GM19372 (cell line): ENCODE results near the gene NALCN.

Experiments
- ATAC-seq: cut with Tn5 transposase; IDR thresholded peaks from one replicate; pipeline ENCODE4 v1.9.1; 2021; ENCODE audit warnings: mild to moderate bottlenecking, low read depth, moderate library complexity; ENCODE audit not compliant: unreplicated experiment

NALCN gene

DNA sequence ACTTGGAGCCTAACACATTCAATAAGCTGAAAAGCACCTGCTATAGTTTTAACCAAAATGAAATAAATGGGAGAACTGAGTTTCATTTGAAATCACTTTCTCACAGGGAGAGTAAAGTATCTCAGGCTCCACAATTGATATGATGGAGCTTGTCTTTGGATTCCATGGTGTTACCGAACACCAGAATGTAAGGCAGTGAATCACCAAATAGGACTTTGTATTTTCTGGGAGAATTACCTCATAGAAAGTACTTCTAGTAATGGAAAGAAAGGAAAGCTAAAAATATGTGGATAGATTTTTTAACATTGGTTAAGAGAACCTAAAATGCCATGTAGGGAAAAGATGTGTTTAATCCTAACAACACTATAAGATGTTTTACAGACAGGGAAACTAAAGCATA lies 123.6 kb downstream of the NALCN start:
- no peak for ATAC-seq

- no peak for ATAC-seq
Measured at GRCh38 chr13:101291646-101292515, 124.4 kb downstream of the NALCN start.

- no peak for ATAC-seq
Measured at GRCh38 chr13:101291206-101291605, 125.1 kb downstream of the NALCN start.

DNA sequence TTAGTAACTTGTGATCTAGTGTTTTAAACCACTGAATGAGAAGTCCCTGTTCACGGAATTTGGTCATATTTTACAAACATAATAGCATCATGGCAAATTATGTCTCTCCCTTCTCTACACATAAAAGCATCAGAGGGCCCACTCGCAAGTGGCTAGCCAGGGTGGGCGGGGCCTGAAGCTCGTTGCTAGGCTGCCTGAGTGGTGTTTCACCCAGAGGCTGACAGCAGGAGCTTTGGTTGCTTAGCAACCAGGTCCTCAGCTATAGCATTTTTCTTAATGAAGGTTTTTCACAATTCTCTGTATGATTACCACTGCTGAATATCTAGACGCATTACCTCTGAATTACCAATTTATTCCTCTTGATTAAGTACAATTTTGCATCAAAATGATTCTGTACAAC lies 126.5 kb downstream of the NALCN start:
- ATAC-seq = no peak

GRCh38 chr13:101283782-101284181 lies 132.5 kb downstream of the NALCN start:
- ATAC-seq = no peak

- no peak for ATAC-seq
Measured at GRCh38 chr13:101272886-101273285, 143.4 kb downstream of the NALCN start.

DNA sequence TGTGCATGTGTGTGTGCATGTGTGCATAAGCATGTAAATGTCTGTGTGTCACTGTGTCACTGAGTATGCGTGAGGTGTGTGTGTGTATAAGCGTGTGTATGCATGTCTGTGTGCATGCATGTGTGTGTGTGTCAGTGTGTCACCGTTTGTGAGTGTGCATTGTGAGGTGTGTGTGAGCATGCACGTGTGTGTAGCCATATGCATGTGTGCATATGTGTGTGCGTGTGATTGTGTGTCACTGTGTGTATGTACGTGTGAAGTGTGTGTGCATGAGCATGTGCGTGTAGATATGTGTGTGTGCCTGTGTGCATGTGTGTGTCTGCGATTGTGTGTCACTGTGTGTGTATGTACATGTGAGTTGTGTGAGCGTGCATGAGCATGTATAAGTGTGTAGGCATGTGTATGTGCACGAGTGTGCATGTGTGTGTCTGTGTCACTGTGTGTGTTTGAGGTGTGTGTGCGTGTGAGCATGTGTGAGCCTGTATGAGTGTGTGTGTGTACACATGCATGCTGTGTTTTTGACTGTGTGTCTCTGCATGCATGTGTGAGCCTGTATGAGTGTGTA lies 144.5 kb downstream of the NALCN start:
- no peak for ATAC-seq

DNA sequence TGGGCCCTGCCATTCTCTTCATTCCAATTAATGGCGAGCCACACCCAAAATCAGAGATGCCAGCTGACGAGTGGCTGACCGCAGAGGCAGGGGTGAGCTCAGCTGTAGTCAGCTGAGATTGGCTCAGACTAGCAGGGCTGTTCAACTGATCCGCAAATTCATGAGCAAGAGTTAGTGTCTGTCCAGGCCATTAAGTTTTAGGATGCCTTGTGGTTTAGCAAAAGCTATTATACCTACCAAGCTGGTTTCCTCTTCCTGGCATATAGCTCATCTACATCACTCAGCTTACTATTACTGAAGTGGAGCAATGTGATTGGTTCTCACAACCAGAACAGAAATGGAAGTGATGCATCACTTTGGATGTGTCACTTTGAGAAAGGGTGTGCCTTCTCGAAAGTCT lies 148.7 kb downstream of the NALCN start:
- no peak for ATAC-seq

DNA sequence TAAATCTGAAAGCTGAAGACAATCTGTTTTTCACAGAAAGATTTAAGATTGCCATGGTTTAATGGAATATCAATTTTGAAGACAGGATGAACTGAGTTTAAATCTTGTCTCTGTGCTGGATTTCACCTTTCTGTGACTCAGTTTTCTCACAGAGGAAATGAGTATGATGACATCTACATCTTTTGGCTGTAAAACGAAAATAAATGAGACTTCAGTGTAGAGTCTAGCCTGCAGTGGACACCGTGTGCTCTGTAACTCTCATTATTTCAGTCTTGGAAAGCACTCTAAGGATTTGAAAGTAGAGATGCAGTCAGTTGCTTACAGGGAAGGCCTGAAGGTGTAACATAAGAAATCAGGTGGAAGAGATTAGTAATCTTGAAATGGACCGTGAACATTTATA lies 150.4 kb downstream of the NALCN start:
- no peak for ATAC-seq

DNA sequence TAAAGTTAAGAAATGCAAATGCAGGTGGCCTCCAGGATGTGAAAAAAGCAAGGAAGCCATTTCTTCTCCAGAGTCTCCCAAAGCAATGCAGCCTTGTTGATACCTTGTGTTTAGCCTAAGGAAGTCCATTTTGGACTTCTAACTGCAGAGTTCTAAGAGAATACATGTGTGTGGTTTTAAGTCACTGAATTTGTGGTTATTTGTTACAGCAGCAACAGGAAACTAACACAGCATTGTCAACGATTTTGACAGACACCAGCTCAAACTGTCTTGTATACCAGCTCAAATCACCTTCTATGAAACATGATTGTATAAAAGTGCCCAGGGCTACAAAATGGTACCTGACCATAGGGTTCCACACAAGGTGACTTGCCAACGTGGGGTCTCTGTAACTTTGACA lies 151.4 kb downstream of the NALCN start:
- ATAC-seq = no peak

GRCh38 chr13:101262306-101262705 lies 154.0 kb downstream of the NALCN start:
- ATAC-seq = peak; percentile 58

- ATAC-seq = no peak
Measured at GRCh38 chr13:101258509-101258908, 157.8 kb downstream of the NALCN start.

DNA sequence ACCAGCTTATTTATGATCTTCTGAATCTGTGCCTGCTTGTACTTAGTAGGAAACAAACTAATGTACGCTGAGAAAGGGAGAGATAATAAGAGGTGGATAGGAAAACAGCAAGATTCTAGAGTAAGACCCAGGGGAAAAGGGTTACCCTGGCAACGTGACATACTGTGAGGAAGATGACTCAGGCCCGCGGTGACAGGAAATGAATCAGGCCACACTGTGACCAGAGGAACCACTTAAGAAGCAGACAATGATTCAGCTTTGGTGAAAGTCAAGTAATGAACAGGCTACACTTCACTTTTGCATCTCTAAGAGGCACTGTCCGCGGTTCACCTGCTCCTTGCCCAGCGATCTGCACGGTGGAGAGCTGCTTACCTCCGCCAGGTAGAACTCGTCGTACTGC lies 158.2 kb downstream of the NALCN start:
- peak; percentile 89 for ATAC-seq

- ATAC-seq = no peak
Measured at GRCh38 chr13:101248739-101249514, 167.4 kb downstream of the NALCN start.

GRCh38 chr13:101242720-101243119 lies 173.6 kb downstream of the NALCN start:
- no peak for ATAC-seq

DNA sequence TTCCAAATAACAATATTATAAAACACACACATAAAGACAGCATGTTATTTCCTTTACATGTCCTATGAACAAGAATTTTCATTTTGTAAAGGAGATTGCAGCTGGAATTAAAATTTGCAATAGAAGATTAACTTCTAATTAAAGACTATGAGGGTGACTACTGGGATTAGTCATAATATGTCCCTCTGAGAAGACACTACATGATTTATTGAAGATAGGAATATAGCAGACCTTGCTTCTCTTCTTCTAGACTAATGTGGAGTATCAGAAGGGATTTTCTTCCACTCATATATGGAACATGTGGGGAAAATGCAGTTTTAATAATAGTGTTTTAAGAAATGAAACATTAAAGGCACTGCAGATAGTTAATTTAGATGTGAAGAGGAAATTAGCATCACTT lies 177.8 kb downstream of the NALCN start:
- no peak for ATAC-seq

- no peak for ATAC-seq
Measured at GRCh38 chr13:101231751-101232428, 184.4 kb downstream of the NALCN start.

DNA sequence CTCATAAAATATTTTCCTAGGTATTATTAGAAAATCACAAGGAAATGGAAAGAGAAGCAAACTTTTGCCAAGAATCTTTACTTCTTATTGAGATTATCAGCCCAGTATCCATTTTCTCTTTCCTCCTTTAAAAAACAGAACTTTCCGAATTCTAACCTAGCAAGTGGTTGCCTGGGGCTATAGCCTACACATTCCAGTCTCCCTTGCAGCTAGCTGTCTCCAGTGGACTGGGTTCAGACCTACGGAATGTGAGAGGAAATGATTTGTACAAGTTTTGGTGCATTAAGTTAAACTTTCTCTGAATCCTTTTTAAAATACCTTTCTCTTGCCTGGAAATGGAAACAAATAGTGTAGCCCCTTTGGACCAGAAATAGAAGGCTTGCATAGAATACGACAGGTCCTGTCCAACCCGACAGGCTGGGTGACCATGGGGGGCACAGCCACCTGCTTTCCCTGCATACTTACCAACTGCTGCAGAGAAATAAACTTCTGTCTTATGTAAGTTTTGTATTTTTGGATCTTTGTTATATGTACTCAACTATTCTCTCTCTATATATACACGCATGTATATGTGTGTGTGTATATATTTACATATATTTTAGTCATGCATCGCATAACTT lies 185.9 kb downstream of the NALCN start:
- ATAC-seq = no peak

DNA sequence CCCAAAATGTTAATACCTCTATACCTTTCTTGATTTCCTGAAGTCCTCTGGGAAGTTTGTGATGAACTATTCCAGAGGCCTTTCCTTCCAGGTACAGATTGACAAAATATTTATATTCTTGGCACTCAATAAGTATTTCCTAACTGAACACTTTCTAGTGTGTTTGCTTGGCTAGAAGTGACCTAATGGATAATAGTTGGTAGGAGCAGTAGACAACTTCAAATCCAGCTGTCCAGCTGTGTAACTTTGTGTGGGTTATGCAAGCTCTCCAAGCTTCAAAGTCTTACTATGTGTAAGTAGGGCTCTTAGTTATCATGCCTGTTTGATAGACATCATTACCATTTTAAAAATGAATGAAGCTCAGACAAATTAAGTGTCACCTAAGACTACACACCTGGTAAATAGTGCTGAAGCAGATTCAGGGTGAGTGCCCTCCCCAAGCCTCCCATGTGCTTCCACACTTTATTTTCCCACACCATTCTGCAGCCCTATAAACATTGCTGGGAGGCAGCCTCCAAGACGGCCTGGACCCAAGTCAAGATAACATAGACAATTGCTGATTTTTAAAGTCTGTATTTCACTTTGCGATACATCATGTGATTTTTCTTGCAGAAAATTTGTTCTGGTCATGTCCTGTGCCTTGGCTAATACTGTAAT lies 196.6 kb downstream of the NALCN start:
- no peak for ATAC-seq

DNA sequence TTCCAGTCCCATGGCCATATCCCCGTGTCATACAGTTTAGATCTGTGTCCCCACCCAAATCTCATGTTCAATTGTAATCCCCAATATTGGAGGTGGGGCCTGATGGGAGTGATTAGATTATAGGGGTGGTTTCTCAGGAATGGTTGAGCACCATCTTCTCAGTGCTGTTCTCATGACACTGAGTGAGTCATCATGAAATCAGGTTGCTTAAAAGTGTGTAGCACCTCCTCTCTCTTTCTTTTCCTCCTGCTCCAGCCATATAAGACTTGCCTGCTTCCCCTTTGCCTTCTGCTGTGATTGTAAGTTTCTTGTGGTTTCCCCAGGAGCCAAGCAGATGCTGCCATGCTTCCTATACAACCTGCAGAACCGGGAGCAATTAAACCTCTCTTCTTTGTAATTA lies 197.8 kb downstream of the NALCN start:
- ATAC-seq = no peak
